Measurements from ENCODE around the gene ZNF30.

DNA sequence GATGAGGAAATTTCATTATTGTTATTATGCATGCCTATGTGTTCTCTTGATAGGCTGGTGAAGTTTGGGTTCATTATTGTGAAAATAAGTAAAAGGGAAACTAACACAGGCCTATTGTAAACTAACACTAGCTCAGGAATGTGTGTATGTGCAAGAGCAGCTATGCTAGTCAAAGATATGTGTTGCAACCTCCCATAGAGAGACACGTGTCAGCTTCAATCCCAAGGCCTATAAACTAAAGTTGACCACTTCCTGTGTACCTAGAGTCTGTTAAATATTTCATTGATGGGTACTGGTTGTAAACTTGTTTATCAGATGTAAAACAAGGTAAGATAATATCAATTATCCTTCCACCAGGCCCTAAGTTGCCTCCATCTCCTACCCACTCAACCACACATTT lies 44.7 kb upstream of the ZNF30 start:
- TF ChIP-seq YY1 (IDR thresholded peaks at IDR 0.05; ENCODE audit: insufficient read depth, insufficient read length), result no peak
- TF ChIP-seq ZNF274 (IDR thresholded peaks at IDR 0.05; ENCODE audit: low read depth, low read length), result no peak
